ENCODE data around the gene TMEM203. TPM values are rescaled to one million over a fixed set of nuclear protein-coding genes. Genes with fewer than 3 reads are reported as not detected.

Gene TMEM203
- total and polyA plus RNA-seq, 2 of the 13 experiments (the other 11 are each of a cell fraction or from before 2014, with no cell fraction given): 23.4 to 36.7 TPM

- CTCF ChIA-PET (ENCODE audit: low intra/inter-chr PET ratio, low total read pairs): no interaction called here
- in situ Hi-C loops (cut with HindIII; ENCODE audit: extremely low pct_ligation_motif_present, low pct_unique_long_range_greater_than_20kb): no loop called here
- TF ChIP-seq SKI (IDR thresholded peaks at IDR 0.05; ENCODE audit: partially characterized antibody): no peak
- no peak for TF ChIP-seq GABPA (IDR thresholded peaks at IDR 0.05; ENCODE audit: low read depth, low read length)
- TF ChIP-seq GABPA (CRISPR knock-in tag; IDR thresholded peaks at IDR 0.05; ENCODE audit: low read depth): 0 out of 2 replicates have a peak, but pooled peaks have one; percentile 4
- TF ChIP-seq SIN3A (IDR thresholded peaks at IDR 0.05; ENCODE audit: borderline replicate concordance, low read depth, low read length): no peak
- TF ChIP-seq ZSCAN21 (CRISPR knock-in tag; IDR thresholded peaks at IDR 0.05; ENCODE audit: borderline replicate concordance): 0 out of 2 replicates have a peak, but pooled peaks have one; percentile 32
- no peak for TF ChIP-seq GTF3A (CRISPR knock-in tag; conservative IDR thresholded peaks at IDR 0.05)
- no peak for TF ChIP-seq ZNF563 (CRISPR knock-in tag; IDR thresholded peaks at IDR 0.05)
- no peak for TF ChIP-seq GABPB1 (CRISPR knock-in tag; IDR thresholded peaks at IDR 0.05)
- TF ChIP-seq MED13 (CRISPR knock-in tag; IDR thresholded peaks at IDR 0.05): no peak
- TF ChIP-seq ZHX1 (CRISPR knock-in tag; IDR thresholded peaks at IDR 0.05; ENCODE audit: low read depth): 0 out of 2 replicates have a peak, but pooled peaks have one; percentile 22
- no peak for TF ChIP-seq NFATC3 (CRISPR knock-in tag; IDR thresholded peaks at IDR 0.05)
- no peak for TF ChIP-seq ZNF354B (CRISPR knock-in tag; IDR thresholded peaks at IDR 0.05)
- TF ChIP-seq FOXO4 (CRISPR knock-in tag; conservative IDR thresholded peaks at IDR 0.05): no peak
Measured at GRCh38 chr9:137204731-137205125, 720 bp downstream of the TMEM203 start.

More at GRCh38 chr9:137204731-137205125, 720 bp downstream of the TMEM203 start:
- H3K27me3 ChIP-seq (ENCODE audit: control insufficient read depth in 1 of 2, insufficient read depth in 2 of 2, low read length in 2 of 2): no peaks in the 10 kb centered on the region; a peak in 1 of 5 replicates
- H3K9me3 ChIP-seq (ENCODE audit: low read length): no peaks in the 10 kb centered on the region
- H3K27ac ChIP-seq (ENCODE audit: extremely low read length, insufficient read depth, low read length): peak overlapping the region; percentile 61
- H2AFZ ChIP-seq (ENCODE audit: low read length): no peak overlapping the region
- ATAC-seq (no peak), DNase-seq (ENCODE audit: low spot score) (no peak), FAIRE-seq (no peak)
- H3K9ac ChIP-seq (ENCODE audit: insufficient read depth, low read depth, low read length): peak overlapping the region; percentile 88
- peak overlapping the region; percentile 95 for H3K4me2 ChIP-seq (ENCODE audit: low read depth, low read length)
- H3K4me1 ChIP-seq (ENCODE audit: insufficient read depth, low read length): peaks cover 50% of the 10 kb centered on the region
- intact Hi-C loops (cut with micrococcal nuclease; ENCODE audit: unreplicated experiment): loop anchor here (2.0 kb wide), 1 partner anchor 16 kb away; the partner anchor contains the start of genes ANAPC2 and SSNA1
- no peaks in the 10 kb centered on the region for H3K36me3 ChIP-seq (replicated peaks in 1 of 2; ENCODE audit: control insufficient read depth in 1 of 2, insufficient read depth in 2 of 2, low read length in 2 of 2)
- H3K79me2 ChIP-seq (ENCODE audit: insufficient read depth, low read length): peaks cover 40% of the 10 kb centered on the region
- H4K20me1 ChIP-seq (ENCODE audit: insufficient read depth, low read length): 0 out of 2 replicates have a peak, but pooled peaks cover 4% of the 10 kb centered on the region
- peak overlapping the region; percentile 90 to 93 (median 92) for H3K4me3 ChIP-seq (replicated peaks in 1 of 3; ENCODE audit: insufficient read depth in 1 of 3, low read depth in 2 of 3, low read length in 3 of 3)
- POLR2A ChIA-PET: interaction anchor here (1.5 to 8.8 kb wide), 3 partner anchors 16 to 36 kb away, joined by 5 to 225 read pairs (median 15); partner anchors contain the start of genes ANAPC2, CYSRT1, RNF208 and RNF224
- 3% methylated on average over 6 of the region's 21 CpGs for WGBS (ENCODE audit: low lambda C conversion rate)
- BruUV-seq (replicated peaks): no TSS peak
